OCI-LY7 (cell line): Measurements from ENCODE around the gene MARCHF9. TPM values are rescaled to one million over a fixed set of nuclear protein-coding genes. Genes with fewer than 3 reads are reported as not detected.

Source experiments
- BruUV-seq: library from RNA; stranded (reverse); fragments of 400-500 nt; replicated peaks from 2 replicates; lab custom pipeline; 2021; lab: Mats Ljungman, UMichigan
- CTCF ChIA-PET: fragments of 300-600 bp; sonication (Branson Sonifier 250); formaldehyde crosslinking; loops from one replicate; lab custom pipeline; 2022; ENCODE audit warnings: antibody characterized with exemption; ENCODE audit not compliant: unreplicated experiment; lab: Charles Lee
- POLR2A ChIA-PET: fragments of 300-600 bp; sonication (Branson Sonifier 250); formaldehyde crosslinking; loops from one replicate; lab custom pipeline; 2022; ENCODE audit warnings: antibody characterized with exemption; lab: Charles Lee
- DNase-seq: peaks from one replicate; pipeline ENCODE4 v3.0.0-alpha.2; 2015; ENCODE audit warnings: low spot score
- H2AFZ ChIP-seq: fragments of 200-600 bp; sonication (generic), shearing (Covaris generic); 2 replicates; pipeline ENCODE4 v1.6.1; 2014; ENCODE audit warnings: mild to moderate bottlenecking, antibody characterized with exemption, low read length, moderate library complexity
- H3K27ac ChIP-seq: fragments of 200-600 bp; sonication (generic); 2 replicates; pipeline ENCODE4 v1.5.1; 2014; ENCODE audit warnings: mixed run types, low read depth, mild to moderate bottlenecking, moderate library complexity, low read length, inconsistent platforms; ENCODE audit not compliant: poor library complexity, severe bottlenecking
- H3K36me3 ChIP-seq: fragments of 200-600 bp; sonication (generic); 2 replicates; pipeline ENCODE4 v1.6.1; 2014; ENCODE audit warnings: mild to moderate bottlenecking, antibody characterized with exemption, low read length, moderate library complexity, mixed read lengths; ENCODE audit not compliant: insufficient read depth
- H3K4me1 ChIP-seq: fragments of 200-600 bp; sonication (generic); 2 replicates; pipeline ENCODE4 v1.5.1; 2014; ENCODE audit warnings: mild to moderate bottlenecking, low read length; ENCODE audit not compliant: insufficient read depth, poor library complexity, severe bottlenecking
- H3K4me2 ChIP-seq: fragments of 200-600 bp; sonication (generic); 2 replicates; pipeline ENCODE4 v1.6.1; 2014; ENCODE audit warnings: mild to moderate bottlenecking, low read length
- H3K4me3 ChIP-seq: fragments of 200-600 bp; sonication (generic); 2 replicates; pipeline ENCODE4 v1.5.1; 2014; ENCODE audit warnings: mild to moderate bottlenecking, low read depth, low read length; ENCODE audit not compliant: poor library complexity, severe bottlenecking
- H3K79me2 ChIP-seq: fragments of 200-600 bp; sonication (generic); 2 replicates; pipeline ENCODE4 v1.6.1; 2016; ENCODE audit warnings: low read depth, mild to moderate bottlenecking, low read length, moderate library complexity, mixed read lengths; ENCODE audit not compliant: insufficient read depth
- H3K9me2 ChIP-seq: fragments of 200-600 bp; sonication (generic); 2 replicates; pipeline ENCODE4 v1.6.1; 2016; ENCODE audit warnings: mild to moderate bottlenecking, low read length, mixed read lengths; ENCODE audit not compliant: insufficient read depth
- H3K9me3 ChIP-seq: fragments of 200-600 bp; sonication (generic); 2 replicates; pipeline ENCODE4 v1.6.1; 2014; ENCODE audit warnings: mild to moderate bottlenecking, mixed run types, low read length, mixed read lengths
- H4K20me1 ChIP-seq: fragments of 200-600 bp; sonication (generic); 2 replicates; pipeline ENCODE4 v1.6.1; 2014; ENCODE audit warnings: mild to moderate bottlenecking, antibody characterized with exemption, low read length, moderate library complexity, mixed read lengths; ENCODE audit not compliant: insufficient read depth
- EZH2phosphoT487 ChIP-seq: fragments of 200-600 bp; sonication (generic); IDR thresholded peaks from 2 replicates; pipeline ENCODE4 v1.6.1; 2018; ENCODE audit warnings: low read depth, borderline replicate concordance, mild to moderate bottlenecking, mixed run types, antibody characterized with exemption, low read length, moderate library complexity, mixed read lengths
- intact Hi-C: fragments of 100-400 bp; cut with micrococcal nuclease; formaldehyde crosslinking; loops from one replicate; pipeline ENCODE4 v1.10.0; 2022; ENCODE audit not compliant: unreplicated experiment
- total RNA-seq, 2 experiments: library from RNA; depleted of rRNA in 1 of 2; stranded (reverse); fragments of >200 nt in 1 of 2; shearing (Covaris generic) in 1 of 2; gene quantifications; 2 replicates each; pipeline ENCODE4 v1.2.3, GENCODE V29; 2014 to 2022
- TF ChIP-seq, protein P1 (sequence below): fragments of 200-600 bp; sonication (generic); conservative IDR thresholded peaks from 2 replicates; pipeline ENCODE4 v1.5.1; 2014; ENCODE audit warnings: mild to moderate bottlenecking, antibody characterized with exemption, low read length, moderate library complexity, mixed read lengths

The MARCHF9 gene
- total RNA-seq, 2 experiments from 2014 or later, result 29.3 to 46.2 TPM

DNA sequence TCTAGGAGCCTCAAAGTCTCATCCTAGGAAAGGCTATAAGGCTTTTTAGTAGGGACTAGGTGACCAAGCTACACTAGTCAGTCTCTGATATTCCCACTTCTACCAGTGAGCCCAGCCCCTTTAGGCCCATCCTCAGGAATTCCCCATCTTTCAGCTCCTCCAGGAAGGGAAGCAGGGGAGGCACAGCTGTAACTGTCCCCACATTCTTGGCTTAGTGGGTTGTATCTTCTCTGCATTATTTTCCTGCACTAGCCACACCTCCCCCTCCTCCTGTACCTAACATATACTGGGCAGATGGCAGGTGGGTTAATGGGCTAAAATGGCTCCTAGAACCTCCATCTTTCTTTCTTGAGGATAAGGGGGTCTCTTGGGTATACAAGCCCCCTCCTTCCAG lies 12.4 kb downstream of the MARCHF9 start:
- no peak overlapping the region for H2AFZ ChIP-seq
- CTCF ChIA-PET, result interaction anchor here (0.6 kb wide), 1 partner anchor 10 kb away, joined by 3 read pairs; no protein-coding TSS in a partner anchor
- peaks cover 42% of the 10 kb centered on the region for H3K36me3 ChIP-seq
- H3K27ac ChIP-seq, result no peak overlapping the region
- H3K79me2 ChIP-seq, result peaks cover 12% of the 10 kb centered on the region; the same call in 1 of the 2 replicates
- no peaks in the 10 kb centered on the region for H3K9me3 ChIP-seq
- intact Hi-C loops, result no loop called here
- no peak overlapping the region for H3K4me3 ChIP-seq
- no peaks in the 10 kb centered on the region for H3K9me2 ChIP-seq
- H4K20me1 ChIP-seq, result no peaks in the 10 kb centered on the region
- POLR2A ChIA-PET, result no interaction called here
- TF ChIP-seq, protein P1, sequence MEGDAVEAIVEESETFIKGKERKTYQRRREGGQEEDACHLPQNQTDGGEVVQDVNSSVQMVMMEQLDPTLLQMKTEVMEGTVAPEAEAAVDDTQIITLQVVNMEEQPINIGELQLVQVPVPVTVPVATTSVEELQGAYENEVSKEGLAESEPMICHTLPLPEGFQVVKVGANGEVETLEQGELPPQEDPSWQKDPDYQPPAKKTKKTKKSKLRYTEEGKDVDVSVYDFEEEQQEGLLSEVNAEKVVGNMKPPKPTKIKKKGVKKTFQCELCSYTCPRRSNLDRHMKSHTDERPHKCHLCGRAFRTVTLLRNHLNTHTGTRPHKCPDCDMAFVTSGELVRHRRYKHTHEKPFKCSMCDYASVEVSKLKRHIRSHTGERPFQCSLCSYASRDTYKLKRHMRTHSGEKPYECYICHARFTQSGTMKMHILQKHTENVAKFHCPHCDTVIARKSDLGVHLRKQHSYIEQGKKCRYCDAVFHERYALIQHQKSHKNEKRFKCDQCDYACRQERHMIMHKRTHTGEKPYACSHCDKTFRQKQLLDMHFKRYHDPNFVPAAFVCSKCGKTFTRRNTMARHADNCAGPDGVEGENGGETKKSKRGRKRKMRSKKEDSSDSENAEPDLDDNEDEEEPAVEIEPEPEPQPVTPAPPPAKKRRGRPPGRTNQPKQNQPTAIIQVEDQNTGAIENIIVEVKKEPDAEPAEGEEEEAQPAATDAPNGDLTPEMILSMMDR, result no peak
- no peak for TF ChIP-seq EZH2phosphoT487
- peaks cover 13% of the 10 kb centered on the region for H3K4me1 ChIP-seq
- no peak for DNase-seq
- no TSS peak for BruUV-seq
- no peak overlapping the region for H3K4me2 ChIP-seq

DNA sequence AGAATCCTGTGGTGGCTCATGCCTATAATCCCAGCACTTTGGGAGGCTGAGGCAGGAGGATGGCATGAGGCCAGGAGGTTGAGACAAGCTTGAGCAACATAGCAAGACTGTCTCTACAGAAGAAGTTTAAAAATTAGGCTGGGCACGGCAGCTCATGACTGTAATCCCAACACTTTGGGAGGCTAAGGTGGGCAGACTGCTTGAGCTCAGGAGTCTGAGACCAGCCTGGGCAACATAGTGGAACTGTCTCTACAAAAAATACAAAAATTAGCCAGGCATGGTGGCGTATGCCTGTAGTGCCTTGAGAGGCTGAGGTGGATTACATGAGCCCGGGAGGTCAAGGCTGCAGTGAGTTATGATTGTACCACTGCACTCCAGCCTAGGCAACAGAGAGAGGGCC lies 13.0 kb downstream of the MARCHF9 start:
- TF ChIP-seq, protein P1, result no peak
- TF ChIP-seq EZH2phosphoT487, result no peak
- no peaks in the 10 kb centered on the region for H4K20me1 ChIP-seq
- no peak for DNase-seq
- H3K9me2 ChIP-seq, result no peaks in the 10 kb centered on the region
- CTCF ChIA-PET, result interaction anchor here (0.6 kb wide), 1 partner anchor 11 kb away, joined by 3 read pairs; no protein-coding TSS in a partner anchor
- no peak overlapping the region for H2AFZ ChIP-seq
- POLR2A ChIA-PET, result no interaction called here
- intact Hi-C loops, result no loop called here
- H3K9me3 ChIP-seq, result no peaks in the 10 kb centered on the region
- H3K4me3 ChIP-seq, result no peak overlapping the region
- H3K4me2 ChIP-seq, result no peak overlapping the region
- H3K27ac ChIP-seq, result no peak overlapping the region
- H3K4me1 ChIP-seq, result peaks cover 17% of the 10 kb centered on the region
- peaks cover 12% of the 10 kb centered on the region; the same call in 1 of the 2 replicates for H3K79me2 ChIP-seq
- H3K36me3 ChIP-seq, result peaks cover 36% of the 10 kb centered on the region
- BruUV-seq, result no TSS peak

GRCh38 chr12:57769594-57769993 lies 14.7 kb downstream of the MARCHF9 start:
- Histone ChIP-seq H3K36me3 (peaks cover 32% of the 10 kb centered on the region), H2AFZ (no peak overlapping the region), H3K79me2 (peaks cover 12% of the 10 kb centered on the region; the same call in 1 of the 2 replicates), H3K27ac (no peak overlapping the region), H3K4me2 (no peak overlapping the region), H3K9me2 (no peaks in the 10 kb centered on the region), H4K20me1 (no peaks in the 10 kb centered on the region), H3K4me1 (peaks cover 25% of the 10 kb centered on the region), H3K9me3 (no peaks in the 10 kb centered on the region), H3K4me3 (no peak overlapping the region)
- TF ChIP-seq, protein P1, result no peak
- no peak for TF ChIP-seq EZH2phosphoT487
- DNase-seq, result no peak
- ChIA-PET CTCF (no interaction called here), POLR2A (interaction anchor here (0.6 kb wide), 1 partner anchor 75 kb away, joined by 8 read pairs; no protein-coding TSS in a partner anchor)
- intact Hi-C loops, result no loop called here
- BruUV-seq, result no TSS peak
